A549 (cell line): ENCODE data around the gene ADD1. TPM values are rescaled to one million over a fixed set of nuclear protein-coding genes. Genes with fewer than 3 reads are reported as not detected.

ENCODE experiments used
- ATAC-seq, 2 experiments: fragments of 200-7000 bp in 1 of 2; fragments of >200 bp in 1 of 2; cut with Nextera tagmentation in 1 of 2; cut with Tn5 transposase in 1 of 2; 3 replicates each; pipeline versions ENCODE4 v1.8.0 to v1.9.1; 2018 to 2020; ENCODE audit warnings: mild to moderate bottlenecking in 1 of 2, moderate library complexity in 1 of 2
- CTCF ChIA-PET: fragments of 300-600 bp; sonication (Branson Sonifier 250); formaldehyde crosslinking; extraction: SDS; loops from one replicate; lab custom pipeline; 2021; ENCODE audit warnings: antibody characterized with exemption, inconsistent platforms; lab: Yijun Ruan, JAX
- POLR2A ChIA-PET: fragments of 350-600 bp; formaldehyde crosslinking; extraction: SDS; loops from one replicate; lab custom pipeline; 2021; ENCODE audit warnings: antibody characterized with exemption, inconsistent platforms; lab: Yijun Ruan, JAX
- DNase-seq, 2 experiments: peaks; one replicate each; pipeline versions ENCODE4 v3.0.0 to v3.0.0-alpha.2; 2011 to 2016; ENCODE audit warnings: low read depth in 1 of 2, low spot score in 1 of 2
- FAIRE-seq: peaks from 2 replicates; lab custom pipeline; 2011; peaks lifted over from hg19 to GRCh38; lab: Jason Lieb, UNC
- H3K27ac ChIP-seq, 2 experiments: fragments of >200 bp; sonication (Bioruptor Twin); formaldehyde crosslinking; 3 replicates each; pipeline ENCODE4 v1.5.1; 2016 to 2017
- H3K4me1 ChIP-seq: fragments of >200 bp; sonication (Bioruptor Twin); formaldehyde crosslinking; 3 replicates; pipeline ENCODE4 v1.6.1; 2016
- H3K4me2 ChIP-seq: fragments of >200 bp; sonication (Bioruptor Twin); formaldehyde crosslinking; 3 replicates; pipeline ENCODE4 v1.6.1; 2016
- H3K4me3 ChIP-seq: fragments of >200 bp; sonication (Bioruptor Twin); formaldehyde crosslinking; 3 replicates; pipeline ENCODE4 v1.5.1; 2016
- H3K9me3 ChIP-seq: fragments of >200 bp; sonication (Bioruptor Twin); formaldehyde crosslinking; 3 replicates; pipeline ENCODE4 v1.6.1; 2016
- BCL3 ChIP-seq: fragments of >200 bp; sonication (Bioruptor Twin); formaldehyde crosslinking; IDR thresholded peaks from 3 replicates; pipeline ENCODE4 v1.6.1; 2016
- CBX2 ChIP-seq: fragments of 200-600 bp; sonication (generic); IDR thresholded peaks from 2 replicates; pipeline ENCODE4 v1.6.1; 2016; ENCODE audit warnings: low read depth, mild to moderate bottlenecking, borderline replicate concordance
- CHD4 ChIP-seq: fragments of 200-600 bp; sonication (generic); IDR thresholded peaks from 2 replicates; pipeline ENCODE4 v1.6.1; 2016; ENCODE audit warnings: antibody characterized with exemption, mild to moderate bottlenecking, borderline replicate concordance
- CTCF ChIP-seq: fragments of >200 bp; sonication (Bioruptor Twin); formaldehyde crosslinking; IDR thresholded peaks from 3 replicates; pipeline ENCODE4 v1.5.1; 2016
- E2F6 ChIP-seq: IDR thresholded peaks from 2 replicates; pipeline ENCODE4 v1.6.1; 2012; ENCODE audit warnings: low read depth, borderline replicate concordance
- EHF ChIP-seq: fragments of 250-450 bp; sonication (Bioruptor Pico); IDR thresholded peaks from 2 replicates; pipeline ENCODE4 v1.5.0; 2020; ENCODE audit warnings: mild to moderate bottlenecking
- EP300 ChIP-seq, 2 experiments: fragments of >200 bp; sonication (Bioruptor Twin); formaldehyde crosslinking; IDR thresholded peaks; 2 replicates in 1 of 2; 3 replicates in 1 of 2; pipeline ENCODE4 v1.6.1; 2016 to 2017
- FOSL2 ChIP-seq, 2 experiments: fragments of 450-650 bp in 1 of 2; fragments of >200 bp in 1 of 2; sonication (Bioruptor Twin) in 1 of 2; formaldehyde crosslinking; IDR thresholded peaks; 2 replicates each; pipeline versions ENCODE4 v1.5.0 to v1.6.1; 2016 to 2020; ENCODE audit warnings: mild to moderate bottlenecking in 1 of 2, moderate library complexity in 1 of 2
- GATA3 ChIP-seq: IDR thresholded peaks from 2 replicates; pipeline ENCODE4 v1.6.1; 2012; ENCODE audit warnings: borderline replicate concordance
- HEYL ChIP-seq: fragments of 250-450 bp; sonication (Bioruptor Pico); IDR thresholded peaks from 2 replicates; pipeline ENCODE4 v1.8.0; 2021; ENCODE audit warnings: mild to moderate bottlenecking, moderate library complexity
- HMGXB4 ChIP-seq: fragments of 250-450 bp; sonication (Bioruptor Pico); IDR thresholded peaks from 2 replicates; pipeline ENCODE4 v1.5.0; 2021; ENCODE audit warnings: mild to moderate bottlenecking, moderate library complexity, borderline replicate concordance
- HOXA7 ChIP-seq: fragments of 250-450 bp; sonication (Bioruptor Pico); IDR thresholded peaks from 2 replicates; pipeline ENCODE4 v1.5.0; 2020; ENCODE audit warnings: mild to moderate bottlenecking, moderate library complexity
- HOXB13 ChIP-seq: fragments of 250-450 bp; sonication (Bioruptor Pico); IDR thresholded peaks from 2 replicates; pipeline ENCODE4 v1.5.0; 2020; ENCODE audit warnings: low read depth, mild to moderate bottlenecking, moderate library complexity
- JUN ChIP-seq, 2 experiments: fragments of >200 bp; sonication (Bioruptor Twin); formaldehyde crosslinking; IDR thresholded peaks; 2 replicates in 1 of 2; 3 replicates in 1 of 2; pipeline ENCODE4 v1.6.1; 2016 to 2017
- KDM5A ChIP-seq: fragments of 200-600 bp; sonication (generic); IDR thresholded peaks from 2 replicates; pipeline ENCODE4 v1.6.1; 2016; ENCODE audit warnings: antibody characterized with exemption, mild to moderate bottlenecking
- NFE2L2 ChIP-seq: fragments of 150-350 bp; conservative IDR thresholded peaks from 2 replicates; pipeline ENCODE4 v1.6.1; 2014; ENCODE audit warnings: low read length
- RAD21 ChIP-seq, 2 experiments: fragments of >200 bp in 1 of 2; sonication (Bioruptor Twin) in 1 of 2; formaldehyde crosslinking in 1 of 2; IDR thresholded peaks in 1 of 2; conservative IDR thresholded peaks in 1 of 2; 2 replicates in 1 of 2; 3 replicates in 1 of 2; pipeline ENCODE4 v1.6.1; 2012 to 2018; ENCODE audit warnings: inconsistent platforms in 1 of 2
- RCOR1 ChIP-seq: fragments of 150-350 bp; IDR thresholded peaks from 2 replicates; pipeline ENCODE4 v1.6.1; 2014; ENCODE audit warnings: antibody characterized with exemption, low read length, low read depth
- REST ChIP-seq: fragments of 200-600 bp; sonication (generic); IDR thresholded peaks from 2 replicates; pipeline ENCODE4 v1.6.1; 2016; ENCODE audit warnings: antibody characterized with exemption, mild to moderate bottlenecking, moderate library complexity
- SMC3 ChIP-seq: fragments of >200 bp; sonication (Bioruptor Twin); formaldehyde crosslinking; IDR thresholded peaks from 3 replicates; pipeline ENCODE4 v1.6.1; 2018; ENCODE audit warnings: inconsistent platforms
- TFCP2L1 ChIP-seq: fragments of 250-450 bp; sonication (Bioruptor Pico); IDR thresholded peaks from 2 replicates; pipeline ENCODE4 v1.5.0; 2021; ENCODE audit warnings: mild to moderate bottlenecking
- USF2 ChIP-seq: fragments of 450-650 bp; IDR thresholded peaks from 2 replicates; pipeline ENCODE4 v1.6.1; 2014; ENCODE audit warnings: antibody characterized with exemption
- ZFP36 ChIP-seq: fragments of 450-650 bp; IDR thresholded peaks from 2 replicates; pipeline ENCODE4 v1.6.1; 2014; ENCODE audit warnings: borderline replicate concordance; ENCODE audit not compliant: partially characterized antibody
- WGBS: methylation state at CpG from one replicate; pipeline ENCODE4 v1.1.6; 2017; ENCODE audit errors: missing lambda C conversion rate; 5-methylcytosine and 5-hydroxymethylcytosine counted together
- polyA plus RNA-seq, 4 experiments: library from polyadenylated mRNA; depleted of rRNA in 3 of 4; stranded (reverse); fragments of >200 nt; fragmentation: RNase III in 1 of 4; extraction: RNeasy Plus Mini Kit Qiagen cat#74134 plus additional on column Dnase treatment in 1 of 4; gene quantifications; 2 replicates in 3 of 4; 3 replicates in 1 of 4; pipeline ENCODE4 v1.2.3, GENCODE V29; 2011 to 2017

The ADD1 gene
- polyA plus RNA-seq, 2 of the 4 experiments (the other 2 are of a cell fraction): 59.7 to 60.3 TPM

GRCh38 chr4:2870082-2870481 lies 26.4 kb downstream of the ADD1 start (continued):
- TF ChIP-seq EHF: no peak
- no peak for TF ChIP-seq GATA3
- TF ChIP-seq, all 56 proteins: peak for 0

GRCh38 chr4:2871466-2871865 lies 27.8 kb downstream of the ADD1 start:
- Histone ChIP-seq H3K4me1 (peaks cover 21% of the 10 kb centered on the region; the same call in 2 of the 3 replicates), H3K4me3 (no peak overlapping the region), H3K9me3 (no peaks in the 10 kb centered on the region), H3K4me2 (no peak overlapping the region), H3K27ac (no peak overlapping the region)
- ATAC-seq (no peak), DNase-seq (no peak), FAIRE-seq (no peak)
- TF ChIP-seq E2F6 (no peak), RAD21 (conservative IDR thresholded peaks at IDR 0.05 in 1 of 2, IDR thresholded peaks at IDR 0.05 in 1 of 2) (no peak), NFE2L2 (no peak), JUN (IDR thresholded peaks at IDR 0.05) (no peak), CTCF (no peak), CBX2 (no peak), REST (no peak), HMGXB4 (no peak), SMC3 (no peak), ZFP36 (no peak), HEYL (CRISPR knock-in tag) (no peak), FOSL2 (IDR thresholded peaks at IDR 0.05) (no peak), FOSL2 (CRISPR knock-in tag; IDR thresholded peaks at IDR 0.05) (no peak)
- ChIA-PET CTCF (interaction anchor here (0.6 to 1.0 kb wide), 2 partner anchors 10 to 108 kb away, joined by 3 read pairs; no protein-coding TSS in a partner anchor), POLR2A (interaction anchor here (0.5 kb wide), 1 partner anchor 99 kb away, joined by 4 read pairs; no protein-coding TSS in a partner anchor)
- WGBS: 92% methylated on average over 4 of the region's 4 CpGs

- 66% methylated on average over 2 of the region's 2 CpGs for WGBS
- ChIA-PET CTCF (interaction anchor here (1.0 kb wide), 1 partner anchor 108 kb away, joined by 3 read pairs; no protein-coding TSS in a partner anchor), POLR2A (interaction anchor here (0.5 kb wide), 1 partner anchor 99 kb away, joined by 4 read pairs; no protein-coding TSS in a partner anchor)
- ATAC-seq: no peak
- Histone ChIP-seq H3K4me3 (no peak overlapping the region), H3K4me2 (no peak overlapping the region), H3K4me1 (peaks cover 21% of the 10 kb centered on the region; the same call in 2 of the 3 replicates), H3K9me3 (no peaks in the 10 kb centered on the region), H3K27ac (no peak overlapping the region)
- DNase-seq: no peak
- FAIRE-seq: no peak
- TF ChIP-seq HOXB13 (no peak), KDM5A (no peak), USF2 (no peak), CHD4 (no peak), HOXA7 (CRISPR knock-in tag) (no peak), EP300 (IDR thresholded peaks at IDR 0.05) (no peak), TFCP2L1 (CRISPR knock-in tag) (no peak), BCL3 (no peak), SMC3 (no peak), RCOR1 (no peak), FOSL2 (IDR thresholded peaks at IDR 0.05) (no peak), FOSL2 (CRISPR knock-in tag; IDR thresholded peaks at IDR 0.05) (no peak), CBX2 (no peak)
Measured at GRCh38 chr4:2871911-2872310, 28.3 kb downstream of the ADD1 start.
